SK-N-SH (cell line): ENCODE results near the gene DUS2. TPM values are rescaled to one million over a fixed set of nuclear protein-coding genes. Genes with fewer than 3 reads are reported as not detected.

Experiments
- CTCF ChIA-PET: fragments of 300-600, 350-600 bp; formaldehyde crosslinking; extraction: SDS; loops from one replicate; lab custom pipeline; 2021; lab: Yijun Ruan, JAX
- POLR2A ChIA-PET: fragments of 350-600 bp; sonication (Branson Sonifier 250); formaldehyde crosslinking; extraction: SDS; loops from one replicate; lab custom pipeline; 2020; ENCODE audit warnings: antibody characterized with exemption, inconsistent platforms; lab: Yijun Ruan, JAX
- DNase-seq: peaks from one replicate; pipeline ENCODE4 v3.0.0; 2012
- H2AFZ ChIP-seq: fragments of 200-600 bp; sonication (generic); 2 replicates; pipeline ENCODE4 v1.8.1; 2016; ENCODE audit warnings: antibody characterized with exemption, mild to moderate bottlenecking, low read depth
- H3F3A ChIP-seq: fragments of 200-600 bp; sonication (generic); replicated peaks from 2 replicates; pipeline ENCODE3; 2016; ENCODE audit warnings: antibody characterized with exemption, mild to moderate bottlenecking; ENCODE audit not compliant: insufficient read depth
- H3K27ac ChIP-seq, 2 experiments: fragments of 200-500 bp in 1 of 2; fragments of 200-600 bp in 1 of 2; sonication (Bioruptor generic) in 1 of 2; sonication (generic), shearing (Covaris generic) in 1 of 2; 2 replicates each; pipeline versions ENCODE4 v1.5.1 to v1.6.1; 2014 to 2016; ENCODE audit warnings: low read depth in 2 of 2, inconsistent platforms in 1 of 2, low read length in 1 of 2, mild to moderate bottlenecking in 1 of 2, mixed read lengths in 1 of 2
- H3K27me3 ChIP-seq: fragments of 200-600 bp; sonication (generic), shearing (Covaris generic); 2 replicates; pipeline ENCODE4 v1.6.1; 2016; ENCODE audit warnings: mixed run types; ENCODE audit not compliant: insufficient read depth
- H3K36me3 ChIP-seq, 2 experiments: fragments of 200-500 bp in 1 of 2; fragments of 200-600 bp in 1 of 2; sonication (Bioruptor generic) in 1 of 2; sonication (generic) in 1 of 2; replicated peaks in 1 of 2; 2 replicates each; pipeline versions ENCODE3 to v1.5.1; 2014 to 2016; ENCODE audit warnings: low read length in 1 of 2, mild to moderate bottlenecking in 1 of 2; ENCODE audit not compliant: insufficient read depth in 2 of 2, control insufficient read depth in 1 of 2
- H3K4me1 ChIP-seq, 2 experiments: fragments of 200-500 bp in 1 of 2; fragments of 200-600 bp in 1 of 2; sonication (Bioruptor generic) in 1 of 2; sonication (generic), shearing (Covaris generic) in 1 of 2; 2 replicates each; pipeline versions ENCODE4 v1.5.1 to v1.6.1; 2014 to 2016; ENCODE audit warnings: low read depth in 1 of 2, low read length in 1 of 2, mixed run types in 1 of 2; ENCODE audit not compliant: insufficient read depth in 2 of 2, control insufficient read depth in 1 of 2
- H3K4me2 ChIP-seq: fragments of 200-600 bp; sonication (generic), shearing (Covaris generic); 2 replicates; pipeline ENCODE4 v1.6.1; 2017; ENCODE audit warnings: mixed run types
- H3K4me3 ChIP-seq, 2 experiments: fragments of 200-500 bp in 1 of 2; fragments of 200-600 bp in 1 of 2; sonication (Bioruptor generic) in 1 of 2; sonication (generic), shearing (Covaris generic) in 1 of 2; 2 replicates each; pipeline versions ENCODE4 v1.5.1 to v1.8.1; 2014 to 2016; ENCODE audit warnings: low read depth in 2 of 2, inconsistent platforms in 1 of 2, low read length in 1 of 2, mild to moderate bottlenecking in 1 of 2, mixed read lengths in 1 of 2, moderate library complexity in 1 of 2
- H3K79me2 ChIP-seq: fragments of 200-600 bp; sonication (generic); 2 replicates; pipeline ENCODE4 v1.8.1; 2017; ENCODE audit warnings: mild to moderate bottlenecking; ENCODE audit not compliant: insufficient read depth
- H3K9ac ChIP-seq: fragments of 200-600 bp; sonication (generic); 2 replicates; pipeline ENCODE4 v1.6.1; 2017; ENCODE audit warnings: mixed run types
- H3K9me2 ChIP-seq: fragments of 200-600 bp; sonication (generic); 2 replicates; pipeline ENCODE4 v1.6.1; 2017; ENCODE audit warnings: mixed run types
- H3K9me3 ChIP-seq: fragments of 200-600 bp; sonication (generic); 2 replicates; pipeline ENCODE4 v1.6.1; 2017; ENCODE audit warnings: mixed run types, mild to moderate bottlenecking, moderate library complexity
- H4K20me1 ChIP-seq: fragments of 200-600 bp; sonication (generic); 2 replicates; pipeline ENCODE4 v1.6.1; 2017; ENCODE audit warnings: mild to moderate bottlenecking, mixed run types; ENCODE audit not compliant: insufficient read depth
- CHD2 ChIP-seq: fragments of 150-350 bp; IDR thresholded peaks from 2 replicates; pipeline ENCODE4 v1.6.1; 2018; ENCODE audit warnings: low read length; ENCODE audit not compliant: partially characterized antibody
- FOSL2 ChIP-seq: IDR thresholded peaks from 2 replicates; pipeline ENCODE4 v1.4.0; 2012; ENCODE audit warnings: low read depth, mild to moderate bottlenecking, moderate library complexity, borderline replicate concordance
- JUND ChIP-seq: IDR thresholded peaks from 2 replicates; pipeline ENCODE4 v1.4.0; 2012
- MAX ChIP-seq: IDR thresholded peaks from 2 replicates; pipeline ENCODE4 v1.4.0; 2012; ENCODE audit warnings: low read depth
- MEF2A ChIP-seq: IDR thresholded peaks from 2 replicates; pipeline ENCODE4 v1.4.0; 2012; ENCODE audit warnings: low read depth, borderline replicate concordance
- POLR2AphosphoS5 ChIP-seq: IDR thresholded peaks from 2 replicates; pipeline ENCODE4 v1.6.1; 2012; ENCODE audit warnings: low read depth, low read length
- RAD21 ChIP-seq: IDR thresholded peaks from 2 replicates; pipeline ENCODE4 v1.6.1; 2012; ENCODE audit warnings: mild to moderate bottlenecking, low read length
- RFX5 ChIP-seq: IDR thresholded peaks from 2 replicates; pipeline ENCODE4 v1.6.1; 2012; ENCODE audit warnings: mild to moderate bottlenecking, improper control_type of control experiment, low read length
- RXRA ChIP-seq: IDR thresholded peaks from 2 replicates; pipeline ENCODE4 v1.4.0; 2012; ENCODE audit warnings: low read depth, mild to moderate bottlenecking, borderline replicate concordance
- SIN3A ChIP-seq: IDR thresholded peaks from 2 replicates; pipeline ENCODE4 v1.6.1; 2012; ENCODE audit warnings: low read depth, mild to moderate bottlenecking, low read length, moderate library complexity, borderline replicate concordance
- TAF1 ChIP-seq: IDR thresholded peaks from 2 replicates; pipeline ENCODE4 v1.6.1; 2012; ENCODE audit warnings: low read depth, mild to moderate bottlenecking, low read length, moderate library complexity, borderline replicate concordance
- USF1 ChIP-seq: IDR thresholded peaks from 2 replicates; pipeline ENCODE4 v1.4.0; 2012; ENCODE audit warnings: low read depth, borderline replicate concordance
- YY1 ChIP-seq: IDR thresholded peaks from 2 replicates; pipeline ENCODE4 v1.4.0; 2012; ENCODE audit warnings: low read depth, mild to moderate bottlenecking
- WGBS: methylation state at CpG from one replicate; pipeline ENCODE4 v1.1.6; 2017; ENCODE audit warnings: low lambda C conversion rate; 5-methylcytosine and 5-hydroxymethylcytosine counted together
- polyA plus RNA-seq, 3 experiments: library from polyadenylated mRNA; depleted of rRNA; stranded (reverse); fragments of >200 nt; gene quantifications; 2 replicates each; pipeline ENCODE4 v1.2.3, GENCODE V29; 2012
- TF ChIP-seq, protein P1 (sequence below): IDR thresholded peaks from 2 replicates; pipeline ENCODE4 v1.6.1; 2012; ENCODE audit warnings: mild to moderate bottlenecking, low read depth, low read length, moderate library complexity
- TF ChIP-seq, protein P2 (sequence below): IDR thresholded peaks from 2 replicates; pipeline ENCODE4 v1.4.0; 2012; ENCODE audit warnings: low read depth, borderline replicate concordance

The DUS2 gene
- polyA plus RNA-seq, 1 of the 3 experiments (the other 2 are of a cell fraction), result 16.1 TPM

- TF ChIP-seq, protein P1, sequence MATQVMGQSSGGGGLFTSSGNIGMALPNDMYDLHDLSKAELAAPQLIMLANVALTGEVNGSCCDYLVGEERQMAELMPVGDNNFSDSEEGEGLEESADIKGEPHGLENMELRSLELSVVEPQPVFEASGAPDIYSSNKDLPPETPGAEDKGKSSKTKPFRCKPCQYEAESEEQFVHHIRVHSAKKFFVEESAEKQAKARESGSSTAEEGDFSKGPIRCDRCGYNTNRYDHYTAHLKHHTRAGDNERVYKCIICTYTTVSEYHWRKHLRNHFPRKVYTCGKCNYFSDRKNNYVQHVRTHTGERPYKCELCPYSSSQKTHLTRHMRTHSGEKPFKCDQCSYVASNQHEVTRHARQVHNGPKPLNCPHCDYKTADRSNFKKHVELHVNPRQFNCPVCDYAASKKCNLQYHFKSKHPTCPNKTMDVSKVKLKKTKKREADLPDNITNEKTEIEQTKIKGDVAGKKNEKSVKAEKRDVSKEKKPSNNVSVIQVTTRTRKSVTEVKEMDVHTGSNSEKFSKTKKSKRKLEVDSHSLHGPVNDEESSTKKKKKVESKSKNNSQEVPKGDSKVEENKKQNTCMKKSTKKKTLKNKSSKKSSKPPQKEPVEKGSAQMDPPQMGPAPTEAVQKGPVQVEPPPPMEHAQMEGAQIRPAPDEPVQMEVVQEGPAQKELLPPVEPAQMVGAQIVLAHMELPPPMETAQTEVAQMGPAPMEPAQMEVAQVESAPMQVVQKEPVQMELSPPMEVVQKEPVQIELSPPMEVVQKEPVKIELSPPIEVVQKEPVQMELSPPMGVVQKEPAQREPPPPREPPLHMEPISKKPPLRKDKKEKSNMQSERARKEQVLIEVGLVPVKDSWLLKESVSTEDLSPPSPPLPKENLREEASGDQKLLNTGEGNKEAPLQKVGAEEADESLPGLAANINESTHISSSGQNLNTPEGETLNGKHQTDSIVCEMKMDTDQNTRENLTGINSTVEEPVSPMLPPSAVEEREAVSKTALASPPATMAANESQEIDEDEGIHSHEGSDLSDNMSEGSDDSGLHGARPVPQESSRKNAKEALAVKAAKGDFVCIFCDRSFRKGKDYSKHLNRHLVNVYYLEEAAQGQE, result no peak
- TF ChIP-seq MEF2A, result no peak
- no peak for TF ChIP-seq CHD2
- TF ChIP-seq FOSL2, result no peak
- no peak for TF ChIP-seq RFX5
- no peak for TF ChIP-seq TAF1
- TF ChIP-seq USF1, result no peak
- no peak for TF ChIP-seq YY1
- TF ChIP-seq RAD21, result no peak
- no peak for TF ChIP-seq JUND
- TF ChIP-seq SIN3A, result no peak
- no peak for TF ChIP-seq RXRA
- CTCF ChIA-PET, result interaction anchor here (0.6 to 1.5 kb wide), 6 partner anchors 10 to 259 kb away, joined by 3 to 9 read pairs (median 4); no protein-coding TSS in a partner anchor
- no peak overlapping the region for H3K4me3 ChIP-seq
- no peaks in the 10 kb centered on the region for H4K20me1 ChIP-seq
- H3K9me2 ChIP-seq, result no peaks in the 10 kb centered on the region
- POLR2A ChIA-PET, result interaction anchor here (1.0 kb wide), 1 partner anchor 10 kb away, joined by 3 read pairs; the partner anchor contains the start of gene NFATC3
- no peak for DNase-seq
- peaks cover 13 to 54% of the 10 kb centered on the region in 2 experiments for H3K36me3 ChIP-seq
- no peak overlapping the region for H3K27ac ChIP-seq
- no peaks in the 10 kb centered on the region for H3F3A ChIP-seq
- no peaks in the 10 kb centered on the region for H3K27me3 ChIP-seq
- H3K4me2 ChIP-seq, result no peak overlapping the region
- no peak overlapping the region for H3K9ac ChIP-seq
- H3K4me1 ChIP-seq, result peaks cover 0 to 12% of the 10 kb centered on the region in 2 experiments; a peak in 2 of 4 replicates
- H2AFZ ChIP-seq, result no peak overlapping the region
- WGBS, result 93% methylated on average over 3 of the region's 6 CpGs
- no peaks in the 10 kb centered on the region for H3K79me2 ChIP-seq
- H3K9me3 ChIP-seq, result no peaks in the 10 kb centered on the region
These were observed 51.9 kb downstream of the DUS2 start for GRCh38 chr16:68074850-68075555.

GRCh38 chr16:68075980-68076379 lies 52.9 kb downstream of the DUS2 start:
- no peak for DNase-seq
- no peaks in the 10 kb centered on the region for H3K79me2 ChIP-seq
- H3K27ac ChIP-seq, result no peak overlapping the region
- H3K9ac ChIP-seq, result no peak overlapping the region
- no peaks in the 10 kb centered on the region for H3K9me2 ChIP-seq
- no peak overlapping the region for H2AFZ ChIP-seq
- no peak overlapping the region for H3K4me3 ChIP-seq
- 100% methylated on average over 3 of the region's 3 CpGs for WGBS
- peaks cover 0 to 12% of the 10 kb centered on the region in 2 experiments; a peak in 2 of 4 replicates for H3K4me1 ChIP-seq
- TF ChIP-seq POLR2AphosphoS5, result no peak
- TF ChIP-seq TAF1, result no peak
- no peak for TF ChIP-seq MAX
- TF ChIP-seq, protein P2, sequence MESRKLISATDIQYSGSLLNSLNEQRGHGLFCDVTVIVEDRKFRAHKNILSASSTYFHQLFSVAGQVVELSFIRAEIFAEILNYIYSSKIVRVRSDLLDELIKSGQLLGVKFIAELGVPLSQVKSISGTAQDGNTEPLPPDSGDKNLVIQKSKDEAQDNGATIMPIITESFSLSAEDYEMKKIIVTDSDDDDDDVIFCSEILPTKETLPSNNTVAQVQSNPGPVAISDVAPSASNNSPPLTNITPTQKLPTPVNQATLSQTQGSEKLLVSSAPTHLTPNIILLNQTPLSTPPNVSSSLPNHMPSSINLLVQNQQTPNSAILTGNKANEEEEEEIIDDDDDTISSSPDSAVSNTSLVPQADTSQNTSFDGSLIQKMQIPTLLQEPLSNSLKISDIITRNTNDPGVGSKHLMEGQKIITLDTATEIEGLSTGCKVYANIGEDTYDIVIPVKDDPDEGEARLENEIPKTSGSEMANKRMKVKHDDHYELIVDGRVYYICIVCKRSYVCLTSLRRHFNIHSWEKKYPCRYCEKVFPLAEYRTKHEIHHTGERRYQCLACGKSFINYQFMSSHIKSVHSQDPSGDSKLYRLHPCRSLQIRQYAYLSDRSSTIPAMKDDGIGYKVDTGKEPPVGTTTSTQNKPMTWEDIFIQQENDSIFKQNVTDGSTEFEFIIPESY, result no peak
- no peak for TF ChIP-seq RFX5
- no peaks in the 10 kb centered on the region for H4K20me1 ChIP-seq
- H3K9me3 ChIP-seq, result no peaks in the 10 kb centered on the region
- CTCF ChIA-PET, result interaction anchor here (0.8 to 1.5 kb wide), 7 partner anchors 11 to 260 kb away, joined by 3 to 9 read pairs (median 3); no protein-coding TSS in a partner anchor
- H3F3A ChIP-seq, result no peaks in the 10 kb centered on the region
- H3K4me2 ChIP-seq, result no peak overlapping the region
- POLR2A ChIA-PET, result no interaction called here
- H3K36me3 ChIP-seq, result peaks cover 13 to 47% of the 10 kb centered on the region in 2 experiments
- no peaks in the 10 kb centered on the region for H3K27me3 ChIP-seq
